ENCODE data around the gene FSCB.

The FSCB gene

DNA sequence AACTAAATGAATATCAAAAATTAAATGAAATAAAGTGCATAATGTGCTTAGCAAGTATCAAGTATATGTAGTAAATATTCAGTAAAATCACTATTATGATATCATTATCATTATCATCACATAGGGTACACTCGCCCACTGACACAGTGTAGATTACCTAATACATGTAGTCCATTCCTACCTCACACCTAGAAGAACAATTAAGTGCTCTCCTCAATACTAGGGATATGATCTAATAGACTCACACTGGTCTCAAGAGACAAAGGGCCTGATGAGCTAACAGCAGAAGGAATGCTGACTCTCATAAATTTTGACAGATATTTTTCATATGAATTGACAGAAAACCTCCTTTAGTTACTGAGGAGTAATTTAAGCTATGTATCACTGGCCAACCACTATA is 29.1 kb downstream of the FSCB start:
- H2AFZ ChIP-seq (ENCODE audit: low read depth, low read length) = no peak overlapping the region
- 92% methylated on average over 1 of the region's 1 CpG for WGBS

DNA sequence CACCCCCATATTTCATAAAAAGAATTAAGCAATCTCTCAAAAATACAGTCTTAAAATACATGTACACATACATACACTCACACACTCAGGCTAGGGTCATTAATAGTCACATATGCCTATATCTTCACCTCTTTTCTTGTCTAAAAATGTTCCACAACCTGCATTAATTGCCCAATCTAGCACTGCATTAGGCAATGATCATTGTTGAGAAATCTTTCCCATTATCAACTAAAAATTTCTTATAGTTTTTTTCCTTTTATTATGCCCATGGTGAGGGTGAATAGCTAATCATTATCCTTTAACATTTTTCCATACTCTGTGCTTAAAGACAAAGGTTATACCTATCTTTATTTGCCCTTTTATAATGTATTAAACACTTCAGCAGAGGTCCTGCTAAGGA is 38.3 kb downstream of the FSCB start:
- H3K79me1 ChIP-seq (replicated peaks; ENCODE audit: low read length, poor library complexity, severe bottlenecking) = no peaks in the 10 kb centered on the region
- no peak overlapping the region for H3K9ac ChIP-seq (ENCODE audit: low read length)
- no peaks in the 10 kb centered on the region for H3K9me3 ChIP-seq (ENCODE audit: control insufficient read depth, low read length)
- H3K14ac ChIP-seq (ENCODE audit: low read length in 2 of 2) = no peak overlapping the region
- H2BK15ac ChIP-seq (ENCODE audit: low read depth, poor library complexity, severe bottlenecking) = no peak overlapping the region
- DNase-seq = no peak
- H3K36me3 ChIP-seq (ENCODE audit: control insufficient read depth in 1 of 2, insufficient read depth in 2 of 2, low read depth in 1 of 2, low read length in 2 of 2) = no peaks in the 10 kb centered on the region
- H4K8ac ChIP-seq (ENCODE audit: low read length) = no peak overlapping the region
- H3K4ac ChIP-seq (ENCODE audit: low read depth in 1 of 2, low read length in 2 of 2) = no peak overlapping the region
- H3K23ac ChIP-seq (ENCODE audit: low read length in 2 of 2) = no peak overlapping the region
- H2BK5ac ChIP-seq (ENCODE audit: low read depth, low read length, poor library complexity, severe bottlenecking) = no peak overlapping the region
- no peaks in the 10 kb centered on the region for H3K27me3 ChIP-seq (ENCODE audit: control insufficient read depth in 1 of 2, insufficient read depth in 1 of 2, low read length in 2 of 2)
- no peak overlapping the region for H3K18ac ChIP-seq (ENCODE audit: low read depth in 1 of 2, low read length in 2 of 2)
- H3K27ac ChIP-seq (ENCODE audit: low read length, poor library complexity, severe bottlenecking) = no peak overlapping the region
- H3K4me2 ChIP-seq (ENCODE audit: low read length, poor library complexity, severe bottlenecking) = no peak overlapping the region
- no peak overlapping the region for H2BK12ac ChIP-seq (ENCODE audit: low read length in 2 of 2)
- no peaks in the 10 kb centered on the region for H3K4me1 ChIP-seq (ENCODE audit: control insufficient read depth, insufficient read depth, low read depth, low read length)
- no peak overlapping the region for H2AK5ac ChIP-seq (ENCODE audit: low read length, severe bottlenecking)
- H4K91ac ChIP-seq (ENCODE audit: low read length) = no peak overlapping the region
- no peak overlapping the region for H2BK120ac ChIP-seq (ENCODE audit: low read depth, low read length)
- H3K4me3 ChIP-seq (ENCODE audit: insufficient read depth in 1 of 2, low read depth in 1 of 2, low read length in 2 of 2) = no peak overlapping the region
- no peak overlapping the region for H2AFZ ChIP-seq (ENCODE audit: low read depth, low read length)

More for the DNA sequence above, 29.1 kb downstream of the FSCB start:
- H3K4me3 ChIP-seq (ENCODE audit: insufficient read depth in 1 of 2, low read depth in 1 of 2, low read length in 2 of 2) = no peak overlapping the region
- no peak overlapping the region for H3K18ac ChIP-seq (ENCODE audit: low read depth in 1 of 2, low read length in 2 of 2)
- no peak overlapping the region for H3K14ac ChIP-seq (ENCODE audit: low read length in 2 of 2)
- no peaks in the 10 kb centered on the region for H3K79me1 ChIP-seq (replicated peaks; ENCODE audit: low read length, poor library complexity, severe bottlenecking)
- no peak overlapping the region for H3K23ac ChIP-seq (ENCODE audit: low read length in 2 of 2)
- no peaks in the 10 kb centered on the region for H3K27me3 ChIP-seq (ENCODE audit: control insufficient read depth in 1 of 2, insufficient read depth in 1 of 2, low read length in 2 of 2)
- no peak overlapping the region for H3K9ac ChIP-seq (ENCODE audit: low read length)
- H2BK5ac ChIP-seq (ENCODE audit: low read depth, low read length, poor library complexity, severe bottlenecking) = no peak overlapping the region
- H3K4ac ChIP-seq (ENCODE audit: low read depth in 1 of 2, low read length in 2 of 2) = no peak overlapping the region
- no peak overlapping the region for H3K4me2 ChIP-seq (ENCODE audit: low read length, poor library complexity, severe bottlenecking)
- no peak overlapping the region for H3K27ac ChIP-seq (ENCODE audit: low read length, poor library complexity, severe bottlenecking)
- no peak for DNase-seq
- no peak overlapping the region for H2BK120ac ChIP-seq (ENCODE audit: low read depth, low read length)
- H4K91ac ChIP-seq (ENCODE audit: low read length) = no peak overlapping the region
- H3K36me3 ChIP-seq (ENCODE audit: control insufficient read depth in 1 of 2, insufficient read depth in 2 of 2, low read depth in 1 of 2, low read length in 2 of 2) = no peaks in the 10 kb centered on the region
- no peak overlapping the region for H2BK15ac ChIP-seq (ENCODE audit: low read depth, poor library complexity, severe bottlenecking)
- no peak overlapping the region for H2BK12ac ChIP-seq (ENCODE audit: low read length in 2 of 2)
- no peak overlapping the region for H4K8ac ChIP-seq (ENCODE audit: low read length)
- no peaks in the 10 kb centered on the region for H3K4me1 ChIP-seq (ENCODE audit: control insufficient read depth, insufficient read depth, low read depth, low read length)
- no peak overlapping the region for H2AK5ac ChIP-seq (ENCODE audit: low read length, severe bottlenecking)
- H3K9me3 ChIP-seq (ENCODE audit: control insufficient read depth, low read length) = no peaks in the 10 kb centered on the region

DNA sequence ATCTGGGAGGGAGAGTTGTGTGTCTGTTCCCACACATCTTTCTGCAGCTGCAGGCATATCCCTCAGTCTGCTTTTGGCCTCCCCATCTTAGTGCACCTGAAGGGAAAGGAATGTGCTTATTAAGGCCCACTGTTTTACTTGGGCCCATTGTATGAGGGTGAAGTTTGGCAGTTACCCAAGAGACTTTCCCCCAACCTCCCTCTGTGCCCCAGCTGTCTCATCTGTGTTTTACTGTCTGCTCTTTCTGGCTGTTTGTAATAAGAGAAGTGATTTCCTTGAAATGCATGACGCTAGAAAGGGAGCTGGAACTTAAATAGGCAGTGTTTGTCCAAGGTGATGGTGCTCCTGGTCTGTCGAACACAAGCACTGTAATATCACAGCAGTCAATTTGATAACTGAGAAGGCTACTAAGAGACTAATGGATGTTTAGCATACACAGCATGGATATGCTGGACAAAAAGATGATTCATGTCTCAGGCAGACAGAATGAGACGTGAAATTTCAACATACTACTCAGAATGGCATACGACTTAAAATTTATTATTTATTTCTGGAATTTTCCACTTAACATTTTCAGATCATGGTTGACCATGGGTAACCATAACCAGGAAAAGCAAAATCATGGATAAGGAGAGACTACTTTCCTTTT is 43.6 kb downstream of the FSCB start:
- Histone ChIP-seq H3K14ac (ENCODE audit: low read length in 2 of 2) (no peak overlapping the region), H3K4me1 (ENCODE audit: control insufficient read depth, insufficient read depth, low read depth, low read length) (peaks cover 3% of the 10 kb centered on the region), H3K27me3 (ENCODE audit: control insufficient read depth in 1 of 2, insufficient read depth in 1 of 2, low read length in 2 of 2) (no peaks in the 10 kb centered on the region), H3K4ac (ENCODE audit: low read depth in 1 of 2, low read length in 2 of 2) (no peak overlapping the region), H4K8ac (ENCODE audit: low read length) (no peak overlapping the region), H3K4me2 (ENCODE audit: low read length, poor library complexity, severe bottlenecking) (no peak overlapping the region), H3K27ac (ENCODE audit: low read length, poor library complexity, severe bottlenecking) (no peak overlapping the region), H2BK12ac (ENCODE audit: low read length in 2 of 2) (no peak overlapping the region), H3K79me1 (replicated peaks; ENCODE audit: low read length, poor library complexity, severe bottlenecking) (no peaks in the 10 kb centered on the region), H3K9me3 (ENCODE audit: control insufficient read depth, low read length) (no peaks in the 10 kb centered on the region), H3K9ac (ENCODE audit: low read length) (no peak overlapping the region), H2BK5ac (ENCODE audit: low read depth, low read length, poor library complexity, severe bottlenecking) (no peak overlapping the region), H3K18ac (ENCODE audit: low read depth in 1 of 2, low read length in 2 of 2) (no peak overlapping the region), H2BK15ac (ENCODE audit: low read depth, poor library complexity, severe bottlenecking) (no peak overlapping the region), H2BK120ac (ENCODE audit: low read depth, low read length) (no peak overlapping the region), H3K4me3 (ENCODE audit: insufficient read depth in 1 of 2, low read depth in 1 of 2, low read length in 2 of 2) (no peak overlapping the region), H3K36me3 (ENCODE audit: control insufficient read depth in 1 of 2, insufficient read depth in 2 of 2, low read depth in 1 of 2, low read length in 2 of 2) (no peaks in the 10 kb centered on the region), H4K91ac (ENCODE audit: low read length) (no peak overlapping the region), H2AFZ (ENCODE audit: low read depth, low read length) (peak overlapping the region; percentile 14), H2AK5ac (ENCODE audit: low read length, severe bottlenecking) (no peak overlapping the region), H3K23ac (ENCODE audit: low read length in 2 of 2) (no peak overlapping the region)
- 75% methylated on average over 3 of the region's 4 CpGs for WGBS
- DNase-seq = no peak

DNA sequence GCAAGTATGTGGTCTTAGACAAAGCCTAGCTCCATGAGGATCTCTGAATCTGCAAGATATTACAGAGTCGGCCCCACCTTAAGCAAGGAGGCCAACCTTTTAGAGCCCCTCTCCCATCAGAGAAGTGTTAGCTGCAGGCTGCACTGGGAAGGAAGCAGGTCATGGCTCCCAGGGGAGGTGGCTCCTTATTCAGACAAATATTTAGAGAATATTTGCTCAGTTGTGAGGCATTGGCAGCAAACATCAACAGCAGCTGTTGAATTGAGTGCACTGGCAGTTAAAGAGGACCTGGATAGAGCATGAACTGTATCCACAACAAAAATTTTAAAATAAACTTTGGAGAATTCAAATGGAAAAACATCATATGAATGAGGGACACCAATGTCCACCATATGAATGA is 44.7 kb downstream of the FSCB start:
- 100% methylated on average over 1 of the region's 1 CpG for WGBS
- Histone ChIP-seq H3K9ac (ENCODE audit: low read length) (no peak overlapping the region), H2BK120ac (ENCODE audit: low read depth, low read length) (no peak overlapping the region), H3K23ac (ENCODE audit: low read length in 2 of 2) (no peak overlapping the region), H3K14ac (ENCODE audit: low read length in 2 of 2) (no peak overlapping the region), H2BK5ac (ENCODE audit: low read depth, low read length, poor library complexity, severe bottlenecking) (no peak overlapping the region), H3K9me3 (ENCODE audit: control insufficient read depth, low read length) (peaks cover 2% of the 10 kb centered on the region), H3K36me3 (ENCODE audit: control insufficient read depth in 1 of 2, insufficient read depth in 2 of 2, low read depth in 1 of 2, low read length in 2 of 2) (no peaks in the 10 kb centered on the region), H4K91ac (ENCODE audit: low read length) (no peak overlapping the region), H2BK15ac (ENCODE audit: low read depth, poor library complexity, severe bottlenecking) (no peak overlapping the region), H3K4ac (ENCODE audit: low read depth in 1 of 2, low read length in 2 of 2) (no peak overlapping the region), H3K18ac (ENCODE audit: low read depth in 1 of 2, low read length in 2 of 2) (no peak overlapping the region), H3K79me1 (replicated peaks; ENCODE audit: low read length, poor library complexity, severe bottlenecking) (no peaks in the 10 kb centered on the region), H2AFZ (ENCODE audit: low read depth, low read length) (no peak overlapping the region), H2BK12ac (ENCODE audit: low read length in 2 of 2) (no peak overlapping the region), H4K8ac (ENCODE audit: low read length) (no peak overlapping the region), H3K4me2 (ENCODE audit: low read length, poor library complexity, severe bottlenecking) (no peak overlapping the region), H3K27ac (ENCODE audit: low read length, poor library complexity, severe bottlenecking) (no peak overlapping the region), H3K27me3 (ENCODE audit: control insufficient read depth in 1 of 2, insufficient read depth in 1 of 2, low read length in 2 of 2) (no peaks in the 10 kb centered on the region), H2AK5ac (ENCODE audit: low read length, severe bottlenecking) (no peak overlapping the region), H3K4me3 (ENCODE audit: insufficient read depth in 1 of 2, low read depth in 1 of 2, low read length in 2 of 2) (no peak overlapping the region), H3K4me1 (ENCODE audit: control insufficient read depth, insufficient read depth, low read depth, low read length) (peaks cover 3% of the 10 kb centered on the region)
- DNase-seq = no peak
